22Rv1 (cell line): ENCODE results near the gene CDKAL1.

Experiments used
- H3K27ac ChIP-seq: fragments of 450-650 bp; 2 replicates; pipeline ENCODE4 v1.5.1; 2017
- CTCF ChIP-seq: fragments of 450-650 bp; IDR thresholded peaks from 2 replicates; pipeline ENCODE4 v1.5.1; 2017; ENCODE audit warnings: mild to moderate bottlenecking
- ZFX ChIP-seq: fragments of 450-650 bp; IDR thresholded peaks from 2 replicates; pipeline ENCODE4 v1.6.1; 2017; ENCODE audit warnings: antibody characterized with exemption, borderline replicate concordance

The CDKAL1 gene

GRCh38 chr6:20965276-20965675, 431.0 kb downstream of the CDKAL1 start:
- TF ChIP-seq ZFX (no peak), CTCF (no peak)
- no peak overlapping the region for H3K27ac ChIP-seq

GRCh38 chr6:20965915-20966314, 431.7 kb downstream of the CDKAL1 start:
- TF ChIP-seq ZFX (no peak), CTCF (no peak)
- H3K27ac ChIP-seq: no peak overlapping the region

- TF ChIP-seq CTCF (no peak), ZFX (no peak)
Measured at GRCh38 chr6:20969551-20969950, 435.3 kb downstream of the CDKAL1 start.

GRCh38 chr6:20976391-20976918, 442.2 kb downstream of the CDKAL1 start:
- TF ChIP-seq ZFX (no peak), CTCF (no peak)
- no peak overlapping the region for H3K27ac ChIP-seq

More at GRCh38 chr6:20969551-20969950, 435.3 kb downstream of the CDKAL1 start:
- H3K27ac ChIP-seq: no peak overlapping the region

- TF ChIP-seq ZFX (no peak), CTCF (no peak)
- H3K27ac ChIP-seq: no peak overlapping the region
Measured at GRCh38 chr6:20978151-20978614, 443.9 kb downstream of the CDKAL1 start.

- no peak overlapping the region for H3K27ac ChIP-seq
- TF ChIP-seq ZFX: no peak
- no peak for TF ChIP-seq CTCF
Measured at GRCh38 chr6:20979076-20979475, 444.8 kb downstream of the CDKAL1 start.

GRCh38 chr6:20983961-20984360, 449.7 kb downstream of the CDKAL1 start:
- H3K27ac ChIP-seq: no peak overlapping the region
- no peak for TF ChIP-seq CTCF
- no peak for TF ChIP-seq ZFX
